ENCODE results near the gene RPS15.
"Not testable (repeated sequence)": the region's sequence is repeated elsewhere in the genome, so short reads cannot be mapped to it uniquely, and the experiment has no call there.

The RPS15 gene

DNA sequence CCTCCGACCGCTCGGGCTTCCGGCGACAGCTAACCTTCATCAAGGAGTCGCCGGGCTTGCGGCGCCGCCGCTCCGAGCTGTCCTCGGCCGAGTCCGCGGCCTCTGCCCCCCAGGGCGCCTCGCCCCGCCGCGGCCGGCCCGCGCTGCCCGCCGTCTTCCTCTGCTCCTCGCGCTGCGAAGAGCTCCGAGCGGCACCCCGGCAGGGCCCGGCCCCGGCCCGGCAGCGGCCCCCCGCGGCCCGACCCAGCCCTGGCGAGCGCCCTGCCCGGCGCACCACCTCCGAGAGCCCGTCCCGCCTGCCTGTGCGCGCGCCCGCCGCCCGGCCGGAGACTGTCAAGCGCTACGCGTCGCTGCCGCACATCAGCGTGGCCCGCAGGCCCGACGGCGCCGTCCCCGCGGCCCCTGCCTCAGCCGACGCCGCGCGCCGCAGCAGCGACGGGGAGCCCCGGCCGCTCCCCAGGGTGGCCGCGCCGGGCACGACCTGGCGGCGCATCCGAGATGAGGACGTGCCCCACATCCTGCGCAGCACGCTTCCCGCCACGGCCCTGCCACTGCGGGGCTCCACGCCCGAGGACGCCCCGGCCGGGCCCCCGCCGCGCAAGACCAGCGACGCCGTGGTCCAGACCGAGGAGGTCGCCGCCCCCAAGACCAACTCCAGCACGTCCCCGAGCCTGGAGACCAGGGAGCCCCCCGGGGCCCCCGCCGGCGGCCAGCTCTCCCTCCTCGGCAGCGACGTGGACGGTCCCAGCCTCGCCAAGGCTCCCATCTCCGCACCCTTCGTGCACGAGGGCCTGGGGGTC is 31.3 kb downstream of the RPS15 start:
- no peak for DNase-seq (ENCODE audit: low read depth in 2 of 2)

DNA sequence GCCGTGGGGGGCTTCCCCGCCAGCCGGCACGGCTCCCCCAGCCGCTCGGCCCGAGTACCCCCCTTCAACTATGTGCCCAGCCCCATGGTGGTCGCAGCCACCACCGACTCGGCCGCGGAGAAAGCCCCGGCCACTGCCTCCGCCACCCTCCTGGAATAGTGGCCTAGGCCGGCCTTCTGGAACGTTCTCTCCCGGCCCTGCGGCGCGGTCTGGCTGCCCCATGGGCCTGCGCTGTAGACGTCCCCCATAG is 31.8 kb downstream of the RPS15 start:
- DNase-seq (ENCODE audit: low read depth in 2 of 2): no peak

DNA sequence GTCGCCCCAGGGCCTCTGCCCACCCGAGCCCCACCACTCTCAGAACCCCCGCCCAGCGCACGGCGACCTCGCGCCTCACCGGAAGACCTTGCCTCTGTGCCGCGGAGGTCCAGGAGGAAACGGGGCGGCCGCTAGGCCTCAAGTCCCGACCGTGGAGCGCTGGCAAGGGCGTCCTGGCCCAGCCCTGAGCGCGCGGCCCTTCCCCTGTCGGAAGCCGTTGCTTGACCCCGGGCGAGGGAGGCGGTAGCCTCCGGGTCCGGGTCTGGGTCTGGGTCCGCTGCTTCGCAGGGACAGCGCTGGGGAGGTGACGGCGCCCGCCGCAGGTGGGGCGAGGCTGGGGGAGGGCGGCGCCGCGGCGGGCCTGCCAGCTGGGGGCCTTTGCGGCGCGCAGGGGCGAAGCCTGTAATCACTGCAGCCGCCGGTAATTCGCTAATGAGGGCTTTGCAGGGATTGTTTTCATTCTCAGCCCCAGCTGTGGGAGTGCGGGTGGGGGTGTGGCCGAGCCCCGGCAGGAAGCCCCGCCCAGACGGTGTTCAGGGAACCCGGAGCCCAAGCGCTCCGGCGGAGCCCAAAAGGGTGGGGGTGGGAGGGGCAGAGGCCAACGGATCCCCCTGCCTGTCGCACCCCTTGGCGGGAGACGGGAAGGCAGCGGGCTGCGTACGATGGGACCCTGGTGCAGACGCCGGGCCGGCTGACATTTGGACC is 32.3 kb downstream of the RPS15 start:
- peak; percentile 39 to 50 for DNase-seq (ENCODE audit: low read depth in 2 of 2)

DNA sequence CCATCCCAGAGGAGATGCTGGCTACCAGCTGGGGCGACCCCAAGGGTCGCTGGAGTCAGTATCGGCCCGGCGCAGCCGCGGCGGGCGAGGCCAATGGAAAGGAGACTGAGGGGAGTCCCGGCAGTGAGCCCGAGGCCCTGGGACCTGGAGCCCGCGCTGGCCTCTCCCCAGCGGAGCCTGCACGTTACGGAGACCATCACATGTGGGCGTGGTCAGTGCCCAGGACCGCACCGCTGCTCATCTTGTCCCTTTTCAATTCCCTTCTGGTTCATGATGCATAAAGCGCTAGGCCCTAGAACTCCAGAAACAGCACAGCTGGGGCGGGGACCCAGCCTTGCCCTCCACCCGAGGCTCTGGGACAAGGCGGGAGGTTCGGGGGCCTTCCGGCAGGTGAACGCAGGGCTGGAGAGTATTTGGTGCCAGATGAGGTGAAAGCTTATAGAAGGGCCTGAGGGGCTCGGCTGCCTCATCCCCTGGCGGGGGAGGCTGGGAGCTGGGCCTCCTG is 32.9 kb downstream of the RPS15 start:
- no peak for DNase-seq (ENCODE audit: low read depth in 2 of 2)

DNA sequence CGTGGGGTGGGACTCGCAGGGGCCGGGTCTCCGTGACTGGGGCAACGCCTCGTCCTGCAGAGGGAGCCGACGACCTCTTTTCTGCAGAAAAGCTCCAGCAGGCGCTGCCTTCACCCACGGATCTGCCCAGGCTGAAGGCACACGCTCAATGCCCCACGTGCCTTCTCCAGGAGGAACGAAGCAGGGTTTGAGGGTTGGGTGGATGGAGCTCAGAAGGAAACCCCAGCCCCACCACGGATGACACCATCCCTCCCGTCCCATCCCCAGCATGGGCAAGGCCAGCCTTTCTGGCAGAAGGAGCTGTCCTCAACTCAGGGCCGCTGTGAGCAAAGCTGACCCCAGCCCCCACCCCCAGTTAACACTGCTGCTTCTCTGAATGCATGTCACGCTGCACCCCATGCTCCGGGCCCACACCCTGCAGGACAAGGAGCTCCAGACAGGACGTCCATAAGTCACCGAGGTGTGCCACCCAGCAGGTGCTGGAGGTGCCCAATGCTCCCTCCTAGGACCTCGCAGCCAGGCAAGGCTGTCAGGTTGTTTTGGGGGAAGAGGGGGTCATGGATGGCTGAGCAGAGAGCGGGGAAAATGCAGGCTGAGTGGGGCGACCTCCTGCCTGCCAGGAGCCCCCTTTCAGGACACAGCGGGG is 33.4 kb downstream of the RPS15 start:
- DNase-seq (ENCODE audit: low read depth in 2 of 2): no peak

DNA sequence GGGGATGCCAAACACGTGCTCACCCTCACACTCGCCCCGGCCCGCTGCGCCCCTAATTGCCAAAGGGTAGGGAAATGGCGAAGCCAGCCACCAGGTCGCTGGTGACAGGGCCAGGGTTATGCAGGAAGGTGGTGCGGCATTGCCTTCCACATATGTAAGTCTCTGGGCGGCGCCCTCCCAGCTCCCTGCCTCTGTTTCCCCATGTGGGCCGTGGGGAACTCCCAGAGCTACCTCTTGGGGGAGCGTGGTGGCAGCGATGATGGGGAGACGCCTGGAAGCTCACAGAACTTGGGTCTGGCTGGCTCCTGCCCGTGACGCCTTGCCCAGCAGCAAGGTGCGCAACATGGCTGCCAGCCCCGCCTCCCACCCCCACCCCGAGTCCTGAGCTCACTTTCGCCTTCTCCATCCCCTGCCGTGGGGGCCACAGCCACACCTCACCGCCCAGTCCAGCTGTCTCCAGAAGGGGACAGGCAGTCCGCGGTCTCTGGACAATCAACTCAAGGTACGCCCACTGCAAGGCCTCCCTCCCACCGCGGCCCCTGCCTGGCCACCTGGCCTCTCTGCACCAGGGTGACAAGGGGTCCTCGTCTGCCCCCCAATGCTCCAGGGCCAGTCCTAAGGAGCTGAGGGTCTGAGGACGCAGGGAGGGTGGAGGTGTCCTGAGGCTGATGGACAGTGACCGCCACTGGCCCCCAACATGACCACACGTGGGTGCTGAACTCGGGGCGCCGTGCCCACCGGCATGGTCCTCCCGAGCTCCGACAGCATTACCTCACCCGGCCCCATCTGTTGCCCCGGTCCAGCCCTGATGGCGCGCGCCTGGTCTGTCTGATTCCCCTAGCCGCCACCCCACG is 34.3 kb downstream of the RPS15 start:
- no peak for DNase-seq (ENCODE audit: low read depth in 2 of 2)

DNA sequence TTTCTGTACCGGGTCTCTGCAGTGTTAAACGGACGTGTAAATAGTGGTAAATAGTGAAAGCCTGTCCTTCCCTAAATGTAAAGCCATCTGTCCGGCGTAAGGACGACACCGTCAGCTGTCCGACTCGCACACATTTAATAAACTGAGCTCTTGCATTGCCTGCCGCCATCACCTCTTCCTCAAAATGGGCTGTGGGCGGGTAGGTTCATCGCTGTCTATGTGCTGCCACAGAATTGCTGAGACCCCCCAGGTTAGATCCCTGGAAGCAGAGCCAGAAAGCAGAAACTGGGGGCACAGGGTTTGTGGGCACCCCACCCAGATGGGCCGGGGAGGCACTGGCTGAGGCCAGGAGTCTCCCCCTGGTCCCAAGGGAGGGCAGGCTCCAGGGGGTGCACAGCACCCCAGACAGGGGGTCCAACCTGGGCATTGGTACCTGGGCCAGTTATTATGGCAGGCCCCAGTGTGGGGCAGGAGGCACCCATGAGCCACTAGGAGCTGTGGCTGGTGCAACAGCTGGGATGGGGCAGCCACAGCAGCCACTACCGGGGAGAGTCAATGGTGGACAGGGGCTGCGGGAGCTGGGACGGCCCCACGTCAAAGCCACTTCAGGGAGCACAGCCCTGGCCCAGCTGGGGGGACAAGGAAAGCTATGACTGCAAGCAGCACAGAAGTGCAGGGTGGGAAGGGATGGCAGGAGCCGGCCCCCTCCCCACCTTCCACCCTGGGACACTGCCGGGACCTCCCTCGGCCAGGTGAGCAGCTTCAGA is 35.1 kb downstream of the RPS15 start:
- DNase-seq (ENCODE audit: low read depth in 2 of 2): no peak

DNA sequence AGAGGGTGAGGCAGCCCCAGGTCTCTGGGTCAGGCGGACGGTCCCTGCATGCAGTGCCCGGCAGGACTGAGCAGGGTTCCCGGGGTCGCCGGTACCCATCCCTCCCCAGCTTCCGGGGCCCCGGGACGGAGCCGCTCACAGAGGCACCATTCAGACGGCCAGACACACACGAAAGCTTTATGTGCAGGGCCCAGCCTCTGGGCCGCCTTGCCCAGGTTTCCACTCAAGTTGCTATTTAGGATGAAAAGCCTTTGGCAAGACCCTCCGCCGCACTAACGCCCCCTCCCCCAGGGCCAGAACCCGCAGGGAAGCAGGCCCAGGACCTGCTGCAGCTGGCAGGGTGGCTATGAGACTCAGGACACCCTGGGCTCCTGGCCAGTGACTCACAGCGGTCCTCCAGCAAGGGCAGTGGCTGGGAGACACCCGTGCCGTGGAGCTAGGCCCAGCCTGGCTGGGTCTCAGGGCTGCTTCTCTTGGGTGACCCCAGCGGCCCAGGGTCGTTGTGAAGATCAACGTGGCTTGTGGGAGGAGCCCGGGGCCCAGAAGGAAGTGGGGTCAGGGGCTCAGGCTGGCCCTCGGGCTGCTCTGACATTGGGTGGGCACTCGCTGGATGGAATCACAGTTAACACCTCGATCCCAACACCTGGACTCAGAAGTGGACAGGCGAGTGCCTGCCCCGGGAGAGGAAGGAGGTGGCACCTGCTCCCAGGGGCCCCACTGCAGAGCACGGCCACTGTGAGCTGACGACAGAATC is 36.0 kb downstream of the RPS15 start:
- no peak for DNase-seq (ENCODE audit: low read depth in 2 of 2)

DNA sequence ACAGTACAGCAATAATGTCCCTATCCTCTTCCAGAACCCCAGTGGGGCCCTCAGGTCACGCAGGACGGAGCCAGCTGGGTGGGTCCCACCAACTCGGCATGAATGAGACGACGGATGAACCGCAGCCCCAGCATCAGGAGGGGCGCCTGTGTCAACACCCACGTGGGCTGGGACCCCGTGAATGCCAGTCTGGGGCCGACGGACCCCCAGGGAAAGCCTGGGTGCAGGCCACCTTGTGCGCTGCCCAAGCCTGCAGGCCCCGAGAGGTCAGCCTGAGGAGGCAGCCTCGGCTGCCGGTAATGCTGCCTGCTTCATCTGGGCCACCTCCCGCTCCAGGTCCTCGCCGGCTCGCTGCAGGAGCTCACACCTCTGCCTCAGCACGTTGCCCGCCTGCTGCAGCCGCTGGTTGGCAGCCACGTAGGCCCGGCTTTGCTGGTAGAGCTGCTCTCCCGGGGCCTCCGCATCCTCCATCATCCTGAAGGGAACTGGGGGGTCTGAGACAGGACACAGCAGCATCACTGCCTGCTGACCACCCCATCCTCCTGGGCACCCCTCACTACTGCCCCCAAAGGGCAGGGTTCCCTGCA is 36.7 kb downstream of the RPS15 start:
- DNase-seq (ENCODE audit: low read depth in 2 of 2): no peak

DNA sequence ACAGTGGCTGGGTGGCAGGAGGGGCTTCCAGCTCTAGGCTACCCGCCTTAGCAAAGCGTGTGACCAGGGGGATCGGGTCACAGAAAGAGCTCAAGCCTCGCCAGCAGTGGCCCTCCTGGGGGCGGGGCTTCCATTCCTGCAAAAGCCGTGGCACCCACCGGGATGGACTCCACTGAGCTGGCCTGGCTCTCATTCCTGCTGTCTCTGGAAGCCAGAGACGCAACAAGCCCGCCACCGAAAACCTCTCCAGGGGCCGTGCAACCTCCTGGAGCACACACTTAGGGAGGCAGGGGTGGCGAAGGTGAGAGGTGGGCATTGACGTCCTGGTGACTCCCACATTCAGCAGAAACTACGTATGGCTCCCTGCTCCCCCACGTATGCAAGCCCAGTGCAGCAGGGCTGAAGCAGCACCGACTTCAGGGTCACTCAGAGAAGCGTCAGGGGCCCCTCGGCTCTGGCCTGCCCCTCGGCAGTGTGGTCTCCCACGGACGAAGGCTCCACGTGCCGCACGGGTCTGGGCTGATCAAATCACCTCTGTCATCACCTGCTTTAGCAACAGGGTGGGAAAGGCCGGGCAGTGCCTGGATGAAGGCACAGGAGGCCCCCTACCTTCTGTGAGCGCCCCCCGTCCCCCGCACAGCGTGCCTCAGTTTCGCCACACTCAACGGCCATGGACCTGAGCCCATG is 37.7 kb downstream of the RPS15 start:
- DNase-seq (ENCODE audit: low read depth in 2 of 2): no peak

DNA sequence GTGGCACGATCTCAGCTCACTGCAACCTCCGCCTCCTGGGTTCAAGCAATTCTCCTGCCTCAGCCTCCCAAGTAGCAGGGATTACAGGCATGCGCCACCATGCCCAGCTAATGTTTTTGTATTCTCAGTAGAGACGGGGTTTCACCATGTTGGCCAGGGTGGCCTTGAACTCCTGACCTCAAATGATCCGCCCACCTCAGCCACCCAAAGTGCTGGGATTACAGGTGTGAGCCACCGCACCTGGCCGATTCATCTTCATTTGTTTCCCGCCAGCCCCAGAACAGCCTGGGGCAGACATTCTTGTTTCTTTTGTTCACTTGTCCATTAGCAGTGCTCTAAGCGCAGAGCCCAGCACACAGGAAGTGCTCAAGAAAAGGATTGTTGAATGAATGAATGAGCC is 38.9 kb downstream of the RPS15 start:
- DNase-seq (ENCODE audit: low read depth in 2 of 2): not testable (repeated sequence)

DNA sequence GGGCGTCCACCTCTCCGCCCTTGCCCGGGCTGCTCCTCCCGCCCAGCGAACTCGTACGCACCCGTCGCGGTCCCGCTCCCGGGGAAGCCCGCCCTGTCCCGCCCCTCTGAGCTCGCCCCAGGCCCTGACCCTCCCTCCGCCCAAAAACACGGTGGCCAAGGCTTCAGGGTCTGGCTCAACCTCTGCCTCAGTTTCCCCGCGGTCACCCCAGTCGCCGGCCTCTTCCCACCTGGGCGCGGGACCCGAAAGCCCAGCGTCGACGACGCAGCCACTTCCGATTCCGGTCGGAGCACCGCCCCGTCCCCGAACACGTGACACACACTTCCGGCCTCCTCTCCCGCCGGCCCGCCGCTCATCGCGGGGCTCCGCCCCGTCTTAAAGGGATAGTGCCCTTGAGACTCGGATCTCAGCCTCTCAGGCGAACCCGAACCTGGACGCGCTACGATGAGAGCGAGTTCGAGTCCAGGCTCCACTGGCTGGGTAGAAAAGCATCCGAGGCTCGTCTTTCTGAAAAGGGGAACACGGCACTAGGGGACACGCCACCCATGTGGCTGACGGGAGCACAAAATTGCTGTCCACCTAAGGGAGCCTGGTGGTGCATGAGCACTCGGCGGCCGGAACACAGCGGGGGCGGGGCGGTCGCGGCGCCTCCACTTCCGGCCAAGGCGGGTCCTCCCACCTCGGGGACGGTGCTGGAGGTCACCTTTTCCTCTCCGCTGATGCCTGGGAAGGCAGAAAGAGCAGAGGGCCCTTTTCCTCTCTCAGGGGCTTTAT is 40.9 kb downstream of the RPS15 start, which contains the start of gene C19orf25:
TSS of gene C19orf25 (minus strand) at position 282 of the 774 bp plus-strand sequence. CDS start 312 bp downstream, outside the sequence.
- DNase-seq (ENCODE audit: low read depth in 2 of 2): peak; percentile 77 to 83

DNA sequence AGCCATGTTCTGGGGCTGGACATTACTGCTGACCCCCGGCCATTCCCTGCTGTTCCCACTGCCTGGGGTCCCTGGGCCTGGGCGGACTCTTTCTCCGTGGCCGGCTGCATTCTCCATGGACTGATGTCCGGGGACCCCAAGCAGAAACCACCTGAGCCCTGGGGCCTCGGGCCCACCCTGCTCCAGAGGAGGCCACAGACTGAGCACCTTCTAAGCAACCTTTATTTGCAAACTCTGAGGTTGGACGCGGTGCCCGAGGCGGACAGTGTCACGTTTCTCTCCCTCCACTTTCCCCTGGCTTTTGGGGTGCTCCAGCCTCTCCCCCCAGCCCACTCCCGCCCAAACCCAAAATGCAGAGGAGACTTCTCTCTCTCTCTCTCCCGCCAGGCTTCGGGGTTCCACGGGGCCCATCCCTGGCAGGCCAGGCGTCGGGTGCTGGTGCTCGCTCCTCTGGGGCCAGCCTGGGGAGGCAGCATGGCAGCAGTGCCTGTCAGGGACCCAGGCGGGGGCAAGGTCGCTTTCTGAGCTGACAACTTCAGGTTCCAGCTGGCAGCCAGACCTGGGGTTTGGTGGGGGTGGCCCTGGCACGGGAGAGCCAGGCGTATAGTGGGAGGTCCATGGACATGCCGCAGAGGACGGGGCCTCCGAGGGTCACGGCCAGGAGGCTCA is 43.2 kb downstream of the RPS15 start:
- no peak for DNase-seq (ENCODE audit: low read depth in 2 of 2)

DNA sequence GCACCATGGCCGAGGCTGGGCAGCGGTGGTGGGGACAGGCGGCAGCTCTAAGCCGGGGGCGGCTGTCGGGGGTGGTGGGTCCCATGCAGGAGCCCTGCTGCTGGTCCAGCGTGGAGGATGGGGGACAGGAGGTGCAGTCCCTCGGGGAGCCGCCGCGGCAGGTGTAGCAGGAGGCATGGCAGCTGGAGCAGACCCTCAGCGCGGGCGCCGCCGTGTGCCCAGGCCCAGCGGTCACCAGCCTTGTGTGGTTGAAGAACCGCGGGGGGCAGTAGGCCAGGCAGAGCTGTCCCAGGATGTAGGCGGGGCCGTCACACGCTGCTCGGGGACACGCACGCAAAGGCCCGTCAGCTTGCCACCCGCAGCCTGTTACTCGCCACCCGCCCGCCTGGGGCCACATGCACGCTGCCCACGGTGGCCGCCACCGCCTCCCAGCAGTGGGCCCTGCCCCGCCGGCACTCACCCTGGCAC is 43.7 kb downstream of the RPS15 start:
- DNase-seq (ENCODE audit: low read depth in 2 of 2): no peak

DNA sequence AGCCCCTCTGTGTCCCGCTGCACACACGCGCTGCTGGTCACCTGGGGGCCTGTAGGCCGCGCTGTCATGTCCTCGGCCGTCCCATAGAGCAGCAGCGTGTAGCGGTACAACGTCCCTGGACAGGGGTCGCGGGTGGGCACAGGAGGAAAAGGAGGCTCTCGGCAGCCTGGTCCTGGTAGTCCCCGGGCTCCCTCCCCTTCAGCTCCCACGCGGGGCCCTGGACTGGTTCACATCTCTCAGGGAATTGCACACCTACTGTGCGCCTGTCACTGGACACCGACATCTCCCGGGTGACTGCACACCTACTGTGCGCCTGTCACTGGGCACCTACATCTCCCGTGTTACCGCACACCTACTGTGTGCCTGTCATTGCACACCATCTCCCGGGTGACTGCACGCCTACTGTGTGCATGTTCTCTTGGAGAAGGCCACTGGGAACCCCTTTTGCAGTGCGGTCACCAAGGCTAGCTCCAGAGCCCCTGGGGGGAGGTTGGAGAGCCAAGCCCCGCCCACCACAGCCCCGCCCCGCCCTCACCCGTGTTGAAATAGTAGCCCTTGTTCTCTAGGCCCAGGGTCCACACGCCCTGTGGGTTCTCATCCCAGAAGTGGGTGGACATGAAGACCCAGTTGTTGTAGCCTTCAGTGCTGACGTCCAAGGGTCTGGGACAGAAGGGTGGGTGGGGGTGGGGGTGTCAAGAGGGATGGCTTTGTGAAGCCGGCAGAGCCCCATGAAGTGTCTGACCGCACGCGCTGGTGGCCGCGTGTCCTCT is 44.4 kb downstream of the RPS15 start:
- DNase-seq (ENCODE audit: low read depth in 2 of 2): no peak

DNA sequence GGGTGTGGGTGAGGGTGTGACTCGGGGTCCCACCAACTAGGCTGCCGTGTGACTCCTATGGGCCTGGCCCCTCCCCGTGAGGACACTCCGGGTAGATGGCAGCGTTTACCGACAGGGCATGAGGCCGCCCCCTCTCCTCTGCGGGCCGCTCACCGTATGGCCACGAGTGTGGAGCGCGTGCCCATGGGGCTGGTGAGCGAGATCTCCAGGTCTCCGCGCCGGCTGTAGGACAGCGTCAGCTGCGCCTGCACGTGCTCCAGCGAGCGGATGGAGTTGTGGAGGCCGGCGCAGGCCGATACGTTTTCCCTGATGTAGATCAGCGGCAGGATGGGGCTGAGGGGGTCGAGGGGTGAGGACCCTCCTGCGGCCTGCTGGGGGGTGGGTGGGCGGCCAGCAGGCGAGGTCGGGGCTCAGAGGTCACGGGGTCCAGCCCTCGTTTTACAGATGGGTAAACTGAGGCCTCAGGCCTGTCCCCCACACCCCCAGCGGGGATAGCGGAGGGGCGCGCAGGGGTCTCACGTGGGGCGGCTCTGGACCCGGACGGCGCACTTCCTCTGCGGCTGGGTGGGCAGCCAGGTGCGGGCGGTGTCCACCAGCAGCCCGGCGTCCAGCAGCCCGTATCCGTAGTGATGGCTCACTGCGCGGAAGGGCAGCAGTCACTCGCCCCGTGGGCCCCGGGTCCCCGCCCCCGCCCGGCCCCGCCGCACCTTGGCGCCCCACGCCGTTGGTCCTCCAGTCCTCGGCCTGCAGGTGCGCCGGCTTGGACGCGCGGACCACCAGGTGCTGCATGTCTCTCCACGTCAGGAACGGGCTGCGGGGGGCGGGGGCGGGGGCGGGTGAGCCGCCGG is 45.2 kb downstream of the RPS15 start:
- no peak for DNase-seq (ENCODE audit: low read depth in 2 of 2)
